Measurements from ENCODE around the gene SNX24.
"Not testable (repeated sequence)": the region's sequence is repeated elsewhere in the genome, so short reads cannot be mapped to it uniquely, and the experiment has no call there.

SNX24 gene

GRCh38 chr5:122913436-122913835 lies 68.0 kb downstream of the SNX24 start:
- FAIRE-seq; DNase-seq (ENCODE audit: extremely low spot score, insufficient read length, low read depth): not testable (repeated sequence)

- FAIRE-seq (peak; percentile 39), DNase-seq (ENCODE audit: extremely low spot score, insufficient read length, low read depth) (peak; percentile 8)
These were observed 70.5 kb downstream of the SNX24 start for GRCh38 chr5:122915717-122916461.

- FAIRE-seq, result no peak
- DNase-seq (ENCODE audit: extremely low spot score, insufficient read length, low read depth), result no peak
These were observed 71.1 kb downstream of the SNX24 start for GRCh38 chr5:122916490-122916889.

DNA sequence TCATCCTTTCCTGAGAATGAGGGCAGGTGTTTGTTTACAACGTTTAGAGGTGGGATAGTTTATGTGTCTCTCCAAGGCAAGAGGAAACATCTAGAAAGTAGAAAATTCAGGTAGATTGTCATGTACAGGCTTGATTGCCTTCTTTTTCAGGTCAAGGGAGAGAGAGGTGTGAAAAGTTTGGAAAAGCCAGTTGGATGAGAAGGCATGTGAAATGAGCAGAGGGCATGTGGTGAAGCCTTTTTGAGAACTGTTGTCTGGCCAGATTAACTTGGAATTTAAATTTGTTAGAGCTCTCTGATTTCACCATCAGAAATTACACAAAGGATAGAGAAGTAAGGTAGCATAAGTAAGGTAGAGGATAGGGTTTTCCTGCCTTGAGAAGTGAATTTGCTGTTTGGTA lies 74.6 kb downstream of the SNX24 start:
- DNase-seq (ENCODE audit: extremely low spot score, insufficient read length, low read depth), result no peak
- no peak for FAIRE-seq

DNA sequence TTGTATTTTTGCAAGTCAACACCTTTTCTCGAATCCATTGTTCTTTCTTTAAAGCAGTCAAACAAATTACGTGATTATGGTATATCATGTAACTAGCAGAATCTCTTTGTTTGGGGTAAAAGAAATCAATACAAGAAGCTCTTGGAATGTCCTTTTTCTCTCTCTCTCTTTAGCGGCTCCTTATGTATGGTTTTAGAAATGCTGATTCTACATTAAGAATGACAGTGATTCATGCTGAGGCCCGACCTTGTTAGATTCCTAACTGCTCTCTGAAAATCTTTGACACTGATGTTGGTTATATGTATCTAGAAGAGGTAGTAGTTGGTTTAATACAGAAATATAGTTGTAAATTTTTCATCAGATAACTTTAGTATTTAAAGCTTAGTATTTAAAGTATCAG lies 76.4 kb downstream of the SNX24 start:
- DNase-seq (ENCODE audit: extremely low spot score, insufficient read length, low read depth), result no peak
- no peak for FAIRE-seq

DNA sequence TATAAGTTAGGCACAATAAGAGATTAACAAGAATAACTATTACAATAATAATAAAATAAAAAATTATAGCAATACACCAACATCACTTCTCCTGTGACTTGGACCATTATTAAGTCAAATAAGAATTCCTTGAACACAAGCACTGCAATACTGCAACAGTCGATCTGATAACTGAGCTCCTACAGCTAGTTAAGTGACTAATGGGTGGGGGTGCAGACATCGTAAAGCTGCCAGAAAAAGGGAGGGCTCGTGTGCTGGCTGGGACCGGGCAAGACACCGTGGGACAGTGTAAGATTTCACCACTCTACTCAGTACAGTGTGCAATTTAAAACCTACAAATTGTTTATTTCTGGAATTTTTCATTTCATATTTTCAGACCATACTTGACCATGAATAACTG lies 78.8 kb downstream of the SNX24 start:
- DNase-seq (ENCODE audit: extremely low spot score, insufficient read length, low read depth) (no peak), FAIRE-seq (no peak)

- no peak for FAIRE-seq
These were observed 79.4 kb downstream of the SNX24 start for GRCh38 chr5:122924719-122925395.

GRCh38 chr5:122929001-122929400 lies 83.6 kb downstream of the SNX24 start:
- FAIRE-seq (no peak), DNase-seq (ENCODE audit: extremely low spot score, insufficient read length, low read depth) (no peak)

More at GRCh38 chr5:122924719-122925395, 79.4 kb downstream of the SNX24 start:
- no peak for DNase-seq (ENCODE audit: extremely low spot score, insufficient read length, low read depth)

DNA sequence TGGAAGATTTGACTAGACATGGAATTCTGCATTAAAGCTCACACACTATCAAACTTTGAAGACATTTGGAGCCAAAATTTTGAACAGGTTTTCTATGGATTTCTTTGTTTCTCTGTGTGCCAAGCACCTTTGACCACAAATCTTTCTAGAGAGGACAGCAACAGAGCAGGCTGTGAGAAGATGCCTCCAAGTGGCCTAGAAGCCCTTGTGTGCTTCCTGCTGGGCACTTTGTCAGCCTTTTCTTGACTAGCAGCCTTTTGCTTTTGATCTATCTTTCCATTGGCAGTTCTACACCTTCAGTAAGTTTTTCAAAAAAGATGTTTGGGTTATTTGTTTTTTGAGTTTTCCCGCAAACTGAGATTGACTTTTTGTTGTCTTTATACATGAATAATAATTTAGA lies 84.6 kb downstream of the SNX24 start:
- FAIRE-seq (no peak), DNase-seq (ENCODE audit: extremely low spot score, insufficient read length, low read depth) (no peak)

DNA sequence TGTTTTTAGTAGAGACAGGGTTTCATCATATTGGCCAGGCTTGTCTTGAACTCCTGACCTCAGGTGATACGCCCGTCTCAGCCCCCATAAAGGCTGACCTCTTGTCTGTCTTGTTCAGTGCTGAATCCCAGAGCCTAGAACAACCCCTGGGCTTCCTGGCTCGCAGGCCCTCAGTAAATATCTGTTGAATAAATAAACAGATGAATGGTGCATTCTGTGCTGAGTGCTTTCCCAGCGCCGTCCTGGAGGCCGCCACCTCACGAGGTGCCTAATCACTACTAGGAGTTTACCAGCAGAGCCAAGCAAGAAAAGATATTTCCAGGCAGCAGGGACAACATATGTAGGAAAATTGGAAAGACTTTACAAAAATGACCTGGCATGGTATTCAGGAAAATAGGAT lies 88.5 kb downstream of the SNX24 start:
- FAIRE-seq, result no peak

DNA sequence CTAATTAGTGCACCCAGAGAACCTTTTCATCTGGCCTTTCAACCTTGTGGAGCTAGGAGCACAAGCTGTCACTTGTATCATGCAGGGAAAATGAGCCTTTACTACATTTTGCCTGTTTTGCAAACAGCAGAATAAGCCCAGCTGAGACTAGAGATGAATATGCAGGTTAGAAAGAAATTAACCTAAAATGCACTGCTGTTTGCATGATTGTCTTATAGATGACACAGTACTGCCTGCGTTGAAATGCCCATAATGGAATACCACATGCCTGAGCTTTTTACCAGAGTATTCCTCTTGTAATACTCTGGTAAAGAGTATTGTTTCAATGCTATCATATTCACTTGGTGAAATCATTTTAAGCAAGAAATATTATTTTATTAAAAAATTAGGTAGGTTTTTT lies 90.7 kb downstream of the SNX24 start:
- no peak for DNase-seq (ENCODE audit: extremely low spot score, insufficient read length, low read depth)
- FAIRE-seq, result peak; percentile 26

More for the DNA sequence above, 88.5 kb downstream of the SNX24 start:
- DNase-seq (ENCODE audit: extremely low spot score, insufficient read length, low read depth), result no peak

DNA sequence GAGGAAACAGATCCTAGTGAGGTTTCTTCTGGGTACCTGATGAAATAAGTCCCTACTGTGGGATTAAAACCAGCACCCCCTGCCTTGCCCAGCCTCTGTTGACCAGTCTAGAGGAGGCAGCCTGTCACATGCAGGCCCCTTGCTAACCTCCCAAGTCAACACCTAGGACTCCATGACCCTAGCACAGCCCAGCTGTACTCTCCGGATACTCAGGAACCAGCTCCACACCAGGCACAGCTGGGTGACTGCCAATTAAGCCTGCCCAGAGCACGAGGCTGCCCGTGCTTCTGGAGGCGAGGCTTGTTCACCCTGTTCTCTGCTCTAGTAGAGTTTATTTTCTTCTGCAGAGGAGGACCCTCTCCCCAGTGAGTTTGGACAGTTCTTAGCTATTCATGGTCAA lies 92.5 kb downstream of the SNX24 start:
- FAIRE-seq, result no peak
- no peak for DNase-seq (ENCODE audit: extremely low spot score, insufficient read length, low read depth)

DNA sequence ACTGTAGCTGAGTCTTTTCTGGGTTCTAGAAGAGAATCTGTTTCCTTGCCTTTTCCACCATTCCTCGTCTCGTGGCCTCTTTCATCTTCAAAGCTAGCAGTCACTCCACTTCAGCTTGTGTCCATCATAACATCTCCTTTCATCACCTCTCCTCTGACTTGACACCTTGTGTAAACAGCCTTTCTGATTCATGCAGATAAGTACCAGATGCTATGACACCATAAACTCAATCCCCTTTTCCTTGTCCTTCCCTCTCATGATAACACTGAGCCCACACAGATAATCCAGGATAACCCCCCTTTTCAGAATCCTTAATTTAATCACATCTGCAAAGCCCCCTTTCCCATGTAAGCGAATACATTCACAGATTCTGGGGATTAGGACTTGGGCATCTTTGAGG lies 95.5 kb downstream of the SNX24 start:
- DNase-seq (ENCODE audit: extremely low spot score, insufficient read length, low read depth), result no peak
- no peak for FAIRE-seq

GRCh38 chr5:122941737-122942136 lies 96.3 kb downstream of the SNX24 start:
- peak; percentile 50 for FAIRE-seq

DNA sequence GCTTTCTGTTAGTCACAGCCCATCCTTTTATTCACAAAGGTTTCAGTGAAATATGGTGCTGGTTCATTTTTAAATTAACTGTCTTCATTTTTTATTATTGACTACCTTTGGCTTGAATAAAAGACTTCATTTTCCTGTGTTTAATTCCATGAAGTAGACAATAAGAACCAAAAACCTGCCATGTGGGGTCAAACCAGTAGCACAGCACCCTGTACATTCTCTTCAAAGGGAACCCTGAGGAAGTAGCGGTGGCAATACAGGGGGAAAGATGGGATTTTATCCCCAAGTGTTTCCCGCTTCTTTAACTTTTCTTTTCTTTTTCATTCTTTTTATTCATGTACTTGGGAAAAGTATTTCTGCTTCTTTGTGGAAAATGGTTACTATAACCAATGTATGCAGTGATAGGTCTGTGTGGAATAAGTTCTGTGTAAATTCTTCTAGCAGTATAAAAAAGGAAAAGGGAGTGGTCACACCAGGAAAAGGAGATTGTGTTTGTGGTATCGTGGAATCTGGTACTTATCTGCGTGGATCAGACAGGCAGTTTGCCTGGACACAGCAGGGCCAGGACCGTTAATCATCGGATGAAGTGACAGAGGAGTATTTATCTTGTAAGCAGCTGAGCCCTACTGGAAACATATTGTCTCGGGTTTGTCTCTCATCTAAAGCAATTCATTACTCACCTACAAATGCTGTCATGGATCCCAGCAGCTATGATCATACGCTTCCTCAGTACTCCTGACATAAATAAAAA lies 96.9 kb downstream of the SNX24 start:
- FAIRE-seq (no peak), DNase-seq (ENCODE audit: extremely low spot score, insufficient read length, low read depth) (no peak)

More at GRCh38 chr5:122941737-122942136, 96.3 kb downstream of the SNX24 start:
- no peak for DNase-seq (ENCODE audit: extremely low spot score, insufficient read length, low read depth)

DNA sequence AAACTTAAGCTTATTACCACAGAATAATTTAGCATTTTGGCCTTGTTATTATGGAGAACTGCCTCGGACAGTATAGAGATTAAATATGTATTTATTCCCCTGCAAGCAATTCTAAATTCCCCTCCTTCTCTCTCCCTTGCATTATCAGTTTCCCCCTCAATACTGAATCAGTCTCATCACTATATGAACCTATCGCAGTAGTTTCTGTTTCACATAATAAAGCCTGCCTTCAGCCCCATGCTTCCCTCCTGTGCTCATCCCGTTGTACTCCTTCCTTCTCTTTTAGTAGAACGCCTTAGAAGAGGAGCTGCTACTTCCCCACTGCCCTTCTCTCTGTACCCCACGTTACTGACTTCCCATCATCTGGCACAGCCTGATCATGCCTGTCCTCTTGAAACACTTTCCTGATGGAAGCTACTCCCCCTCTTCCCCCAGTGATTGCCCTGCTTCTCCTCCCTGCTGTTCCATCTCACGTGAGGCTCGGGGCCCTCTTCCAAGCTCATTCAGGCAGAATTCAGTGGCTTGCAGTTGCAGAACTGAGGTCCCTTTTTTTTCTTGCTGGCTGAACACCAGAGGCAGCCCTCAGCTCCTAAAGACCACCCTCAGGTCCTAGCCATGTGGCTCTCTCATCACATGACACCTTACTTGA lies 97.8 kb downstream of the SNX24 start:
- FAIRE-seq, result no peak

GRCh38 chr5:122944051-122944450 lies 98.6 kb downstream of the SNX24 start:
- DNase-seq (ENCODE audit: extremely low spot score, insufficient read length, low read depth), result no peak
- no peak for FAIRE-seq

More for the DNA sequence above, 97.8 kb downstream of the SNX24 start:
- no peak for DNase-seq (ENCODE audit: extremely low spot score, insufficient read length, low read depth)

GRCh38 chr5:122947372-122947771 lies 102.0 kb downstream of the SNX24 start:
- FAIRE-seq (no peak), DNase-seq (ENCODE audit: extremely low spot score, insufficient read length, low read depth) (no peak)

GRCh38 chr5:122947772-122948171 lies 102.4 kb downstream of the SNX24 start:
- DNase-seq (ENCODE audit: extremely low spot score, insufficient read length, low read depth) (no peak), FAIRE-seq (peak; percentile 58)

GRCh38 chr5:122948319-122948718 lies 102.9 kb downstream of the SNX24 start:
- FAIRE-seq, result no peak

More at GRCh38 chr5:122948319-122948718, 102.9 kb downstream of the SNX24 start:
- no peak for DNase-seq (ENCODE audit: extremely low spot score, insufficient read length, low read depth)
